SU-DHL-6 (cell line): ENCODE data around the gene CAMSAP3.

Experiments used
- EZH2phosphoT487 ChIP-seq: fragments of 200-600 bp; sonication (generic), shearing (Covaris generic); conservative IDR thresholded peaks from 2 replicates; pipeline ENCODE4 v1.6.1; 2018; ENCODE audit warnings: mild to moderate bottlenecking, antibody characterized with exemption, low read length, moderate library complexity, mixed read lengths
- TF ChIP-seq, protein P1 (sequence below): fragments of 200-600 bp; sonication (generic); IDR thresholded peaks from one replicate; pipeline ENCODE4 v1.5.1; 2017; ENCODE audit warnings: antibody characterized with exemption, mild to moderate bottlenecking, low read length, moderate library complexity; ENCODE audit not compliant: insufficient read depth, poor library complexity, severe bottlenecking

- TF ChIP-seq, protein P1, sequence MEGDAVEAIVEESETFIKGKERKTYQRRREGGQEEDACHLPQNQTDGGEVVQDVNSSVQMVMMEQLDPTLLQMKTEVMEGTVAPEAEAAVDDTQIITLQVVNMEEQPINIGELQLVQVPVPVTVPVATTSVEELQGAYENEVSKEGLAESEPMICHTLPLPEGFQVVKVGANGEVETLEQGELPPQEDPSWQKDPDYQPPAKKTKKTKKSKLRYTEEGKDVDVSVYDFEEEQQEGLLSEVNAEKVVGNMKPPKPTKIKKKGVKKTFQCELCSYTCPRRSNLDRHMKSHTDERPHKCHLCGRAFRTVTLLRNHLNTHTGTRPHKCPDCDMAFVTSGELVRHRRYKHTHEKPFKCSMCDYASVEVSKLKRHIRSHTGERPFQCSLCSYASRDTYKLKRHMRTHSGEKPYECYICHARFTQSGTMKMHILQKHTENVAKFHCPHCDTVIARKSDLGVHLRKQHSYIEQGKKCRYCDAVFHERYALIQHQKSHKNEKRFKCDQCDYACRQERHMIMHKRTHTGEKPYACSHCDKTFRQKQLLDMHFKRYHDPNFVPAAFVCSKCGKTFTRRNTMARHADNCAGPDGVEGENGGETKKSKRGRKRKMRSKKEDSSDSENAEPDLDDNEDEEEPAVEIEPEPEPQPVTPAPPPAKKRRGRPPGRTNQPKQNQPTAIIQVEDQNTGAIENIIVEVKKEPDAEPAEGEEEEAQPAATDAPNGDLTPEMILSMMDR: no peak
- no peak for TF ChIP-seq EZH2phosphoT487
Observed at GRCh38 chr19:7657131-7657751, 61.6 kb downstream of the CAMSAP3 start.
